Measurements from ENCODE around the gene EGFL7. TPM values are rescaled to one million over a fixed set of nuclear protein-coding genes. Genes with fewer than 3 reads are reported as not detected.

The EGFL7 gene
- 5.4 to 7.8 TPM (median 7.0 TPM) in 3 replicates for total RNA-seq
- long read RNA-seq, transcript EGFL7-202 (9 exons, 1,282 nt): major isoform, 11 of 22 reads
- long read RNA-seq, partial matches to known transcripts: 9 of 22 reads
- long read RNA-seq, other reads (novel, unspliced or antisense): 2 of 22 reads

GRCh38 chr9:136662656-136663581 is at the start of gene EGFL7:
EGFL7 (plus strand) TSS chr9:136662916; CDS start chr9:136668283, 5,367 bp downstream.
- Mint-ChIP-seq H3K4me1 (ENCODE audit: low read depth) (peaks cover 7% of the 10 kb centered on the region), H3K27ac (ENCODE audit: unreplicated experiment) (no peak within 1 kb of the TSS), H3K9me3 (ENCODE audit: low read depth) (no peaks in the 10 kb centered on the region), H3K36me3 (ENCODE audit: low read depth) (no peaks in the 10 kb centered on the region), H3K4me3 (ENCODE audit: unreplicated experiment) (no peak within 1 kb of the TSS), H3K27me3 (ENCODE audit: low read depth) (peaks cover 5% of the 10 kb centered on the region)
- no peak for DNase-seq (ENCODE audit: low spot score)
- no peak for TF ChIP-seq CTCF (IDR thresholded peaks at IDR 0.05)

GRCh38 chr9:136613824-136614371 is 48.8 kb upstream of the EGFL7 start:
- H3K4me3 Mint-ChIP-seq (ENCODE audit: unreplicated experiment): no peak overlapping the region
- H3K36me3 Mint-ChIP-seq (ENCODE audit: low read depth): no peaks in the 10 kb centered on the region
- no peaks in the 10 kb centered on the region for H3K27me3 Mint-ChIP-seq (ENCODE audit: low read depth)
- peak overlapping the region; percentile 49 for H3K27ac Mint-ChIP-seq (ENCODE audit: unreplicated experiment)
- no peak for DNase-seq (ENCODE audit: low spot score)
- TF ChIP-seq CTCF (IDR thresholded peaks at IDR 0.05): no peak
- no peaks in the 10 kb centered on the region for H3K9me3 Mint-ChIP-seq (ENCODE audit: low read depth)
- H3K4me1 Mint-ChIP-seq (ENCODE audit: low read depth): peaks cover 17% of the 10 kb centered on the region

- no peaks in the 10 kb centered on the region for H3K36me3 Mint-ChIP-seq (ENCODE audit: low read depth)
- H3K27ac Mint-ChIP-seq (ENCODE audit: unreplicated experiment): peak overlapping the region; percentile 36
- no peak overlapping the region for H3K4me3 Mint-ChIP-seq (ENCODE audit: unreplicated experiment)
- DNase-seq (ENCODE audit: low spot score): no peak
- TF ChIP-seq CTCF (IDR thresholded peaks at IDR 0.05): no peak
- no peaks in the 10 kb centered on the region for H3K27me3 Mint-ChIP-seq (ENCODE audit: low read depth)
- peaks cover 17% of the 10 kb centered on the region for H3K4me1 Mint-ChIP-seq (ENCODE audit: low read depth)
- H3K9me3 Mint-ChIP-seq (ENCODE audit: low read depth): no peaks in the 10 kb centered on the region
These were observed 48.3 kb upstream of the EGFL7 start for GRCh38 chr9:136614372-136614922.

GRCh38 chr9:136614967-136615623 is 47.6 kb upstream of the EGFL7 start:
- peaks cover 17% of the 10 kb centered on the region for H3K4me1 Mint-ChIP-seq (ENCODE audit: low read depth)
- H3K27me3 Mint-ChIP-seq (ENCODE audit: low read depth): no peaks in the 10 kb centered on the region
- no peaks in the 10 kb centered on the region for H3K9me3 Mint-ChIP-seq (ENCODE audit: low read depth)
- no peaks in the 10 kb centered on the region for H3K36me3 Mint-ChIP-seq (ENCODE audit: low read depth)
- DNase-seq (ENCODE audit: low spot score): no peak
- H3K27ac Mint-ChIP-seq (ENCODE audit: unreplicated experiment): no peak overlapping the region
- H3K4me3 Mint-ChIP-seq (ENCODE audit: unreplicated experiment): no peak overlapping the region
- peak; percentile 36 for TF ChIP-seq CTCF (IDR thresholded peaks at IDR 0.05)
